Stimulated activated CD8-positive, alpha-beta memory T cell treated with anti-CD3 and anti-CD28 coated beads, Interleukin-15, amount 100 ng/mL, for 24 hours (primary cell): ENCODE results near the gene CDC34.

ENCODE experiments used
- DNase-seq: peaks from one replicate; pipeline ENCODE4 v3.0.0-alpha.2; 2020; ENCODE audit warnings: low read depth

The CDC34 gene

DNA sequence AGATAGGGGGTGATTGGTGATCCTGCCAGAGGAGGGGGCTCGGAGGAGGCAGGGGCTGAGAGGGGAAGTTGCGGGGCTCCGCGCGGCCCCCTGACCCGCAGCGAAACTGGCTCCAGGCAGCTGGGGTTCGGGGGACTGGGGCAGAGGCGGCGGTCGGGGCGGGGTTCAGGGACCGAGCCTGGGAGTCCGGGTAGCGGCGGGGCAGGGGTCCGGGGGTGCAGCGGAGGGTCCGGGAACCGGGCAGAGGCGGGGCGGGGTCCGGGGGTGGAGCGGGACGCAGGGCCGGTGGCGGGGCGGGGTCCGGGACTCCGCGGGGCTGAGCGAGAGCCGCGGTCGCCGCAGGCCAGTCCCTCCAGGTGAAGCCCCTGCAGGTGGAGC, 34.1 kb upstream of the CDC34 start:
- no peak for DNase-seq

DNA sequence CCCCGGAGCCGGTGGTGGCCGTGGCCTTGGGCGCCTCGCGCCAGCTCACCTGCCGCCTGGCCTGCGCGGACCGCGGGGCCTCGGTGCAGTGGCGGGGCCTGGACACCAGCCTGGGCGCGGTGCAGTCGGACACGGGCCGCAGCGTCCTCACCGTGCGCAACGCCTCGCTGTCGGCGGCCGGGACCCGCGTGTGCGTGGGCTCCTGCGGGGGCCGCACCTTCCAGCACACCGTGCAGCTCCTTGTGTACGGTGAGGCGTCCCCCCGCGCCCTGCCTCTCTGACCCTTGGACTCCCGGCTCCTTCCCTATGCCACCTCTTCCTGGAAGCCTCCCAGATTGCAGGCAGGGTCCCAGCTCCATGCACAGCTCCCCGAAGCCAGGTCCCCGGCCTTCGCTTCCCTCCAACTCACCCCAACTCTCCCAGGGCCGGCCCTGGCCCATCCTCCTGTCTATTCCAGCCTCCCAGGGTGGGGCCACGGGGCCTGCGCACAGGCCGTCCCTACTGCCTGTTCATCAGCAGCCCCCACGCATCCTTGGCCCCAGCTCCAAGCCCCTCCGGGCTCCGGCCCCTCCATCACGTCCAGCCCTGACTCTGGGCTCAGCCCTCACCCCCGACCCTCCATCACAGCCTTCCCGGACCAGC, 33.6 kb upstream of the CDC34 start:
- DNase-seq: no peak

DNA sequence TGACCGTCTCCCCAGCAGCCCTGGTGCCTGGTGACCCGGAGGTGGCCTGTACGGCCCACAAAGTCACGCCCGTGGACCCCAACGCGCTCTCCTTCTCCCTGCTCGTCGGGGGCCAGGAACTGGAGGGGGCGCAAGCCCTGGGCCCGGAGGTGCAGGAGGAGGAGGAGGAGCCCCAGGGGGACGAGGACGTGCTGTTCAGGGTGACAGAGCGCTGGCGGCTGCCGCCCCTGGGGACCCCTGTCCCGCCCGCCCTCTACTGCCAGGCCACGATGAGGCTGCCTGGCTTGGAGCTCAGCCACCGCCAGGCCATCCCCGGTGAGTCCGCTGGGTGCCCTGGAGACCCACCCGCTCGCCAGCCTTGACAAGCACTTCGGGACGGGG, 33.1 kb upstream of the CDC34 start:
- DNase-seq: no peak

DNA sequence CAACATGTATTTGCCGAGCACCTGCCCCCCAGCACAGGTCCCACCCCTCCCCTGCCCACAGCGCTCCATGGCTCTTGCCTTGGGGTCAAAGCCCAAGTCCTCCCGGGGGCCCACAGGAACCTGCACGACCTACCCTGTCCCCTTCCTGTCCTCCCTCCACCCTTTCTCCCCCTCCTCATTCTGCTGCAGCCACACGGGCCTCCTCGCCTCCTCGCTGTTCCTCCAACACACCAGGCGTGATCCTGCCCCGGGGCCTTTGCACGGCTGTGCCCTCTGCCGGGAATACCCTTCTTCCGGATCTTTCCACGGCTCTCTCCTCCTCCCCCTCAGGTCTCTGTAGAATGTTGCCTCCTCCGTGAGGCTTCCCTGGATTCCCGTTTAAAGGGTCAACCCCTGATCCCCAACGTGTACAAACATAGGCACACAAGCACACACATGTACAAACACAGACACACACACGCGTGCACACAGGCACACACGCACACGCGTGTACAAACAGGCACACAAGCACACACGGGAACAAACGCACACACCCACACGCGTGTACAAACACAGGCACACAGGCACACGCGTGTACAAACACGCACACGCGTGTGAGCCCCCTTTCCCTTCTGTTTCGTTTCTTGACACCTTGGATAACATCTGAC, 32.5 kb upstream of the CDC34 start:
- no peak for DNase-seq

- DNase-seq: no peak
These were observed 29.9 kb upstream of the CDC34 start for GRCh38 chr19:501646-502045.

GRCh38 chr19:504616-505015, 26.9 kb upstream of the CDC34 start:
- no peak for DNase-seq

DNA sequence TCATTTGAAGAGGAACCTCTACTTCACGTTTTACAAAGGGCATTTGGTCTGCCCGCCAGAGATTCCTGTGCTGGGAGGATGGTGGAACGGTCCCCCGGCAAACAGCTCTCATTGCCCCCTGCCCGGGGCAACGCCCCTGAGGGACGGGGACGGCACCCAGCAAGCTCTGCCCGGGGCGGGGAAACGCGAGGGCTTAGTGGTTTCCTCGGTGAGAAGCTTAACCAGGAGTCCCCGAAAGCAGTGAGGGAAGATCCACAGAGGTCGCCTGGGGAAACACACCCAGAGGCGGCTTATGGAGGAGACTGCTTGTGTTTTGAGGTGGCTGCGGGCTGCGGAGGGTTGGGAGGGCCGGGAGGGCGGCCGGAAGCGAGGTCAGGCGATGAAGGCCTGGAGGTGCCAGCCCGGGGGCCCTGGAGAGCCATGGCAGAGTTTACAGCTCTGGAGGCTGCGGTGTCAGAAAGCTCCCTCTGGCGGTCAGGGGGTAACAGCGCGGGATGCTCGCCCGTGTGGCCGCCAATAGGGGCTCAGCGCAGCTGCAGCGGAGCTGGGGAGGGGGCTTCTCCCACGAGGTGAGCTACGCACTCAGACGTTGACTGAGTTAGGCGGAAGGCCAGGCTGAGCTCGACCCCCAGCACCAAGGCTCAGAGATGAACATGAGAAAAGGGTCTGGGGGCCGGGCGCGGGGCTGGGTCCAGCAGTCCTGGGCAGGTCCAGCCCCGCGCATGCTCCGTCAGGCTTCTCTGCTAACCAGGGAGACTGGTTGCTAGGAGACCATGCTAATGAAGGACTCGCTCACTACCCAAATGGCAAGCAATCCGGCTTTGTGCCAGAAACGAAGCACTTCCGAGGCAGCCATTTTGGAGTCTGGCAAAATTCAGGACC, 24.9 kb upstream of the CDC34 start:
- peak; percentile 82 for DNase-seq

- DNase-seq: peak; percentile 66
These were observed 24.0 kb upstream of the CDC34 start, which contains the start of gene TPGS1 for GRCh38 chr19:507286-508203. Gene TPGS1, plus strand, starts transcription at chr19:507497. Its CDS starts 10 bp downstream, at chr19:507507.

GRCh38 chr19:508204-509150, 23.1 kb upstream of the CDC34 start:
- DNase-seq: no peak

DNA sequence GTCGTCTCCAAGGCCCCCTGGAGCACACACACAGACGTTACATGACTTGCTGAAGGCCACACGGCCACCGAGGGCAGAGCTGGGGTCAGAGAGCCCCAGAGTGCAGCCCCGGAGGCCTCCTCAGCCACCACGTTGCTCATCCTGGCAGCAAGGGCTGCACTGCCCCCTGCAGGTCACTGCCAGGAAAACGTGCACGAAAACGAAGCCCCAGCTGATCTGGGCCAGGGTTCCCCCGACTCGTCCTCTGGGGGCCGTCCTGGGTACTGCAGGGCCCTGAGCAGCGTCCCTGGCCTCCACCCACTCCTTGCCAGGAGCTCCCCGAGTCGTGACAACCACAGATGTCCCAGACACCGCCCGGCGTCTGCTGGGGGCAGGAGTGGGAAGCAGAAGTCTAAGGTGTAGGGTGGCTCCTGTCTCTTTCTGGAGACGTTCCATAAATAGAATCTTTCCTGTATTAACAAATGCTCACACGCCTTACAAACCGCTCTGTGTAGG, 20.9 kb upstream of the CDC34 start:
- peak; percentile 73 for DNase-seq

GRCh38 chr19:511101-511851, 20.3 kb upstream of the CDC34 start:
- DNase-seq: peak; percentile 42

DNA sequence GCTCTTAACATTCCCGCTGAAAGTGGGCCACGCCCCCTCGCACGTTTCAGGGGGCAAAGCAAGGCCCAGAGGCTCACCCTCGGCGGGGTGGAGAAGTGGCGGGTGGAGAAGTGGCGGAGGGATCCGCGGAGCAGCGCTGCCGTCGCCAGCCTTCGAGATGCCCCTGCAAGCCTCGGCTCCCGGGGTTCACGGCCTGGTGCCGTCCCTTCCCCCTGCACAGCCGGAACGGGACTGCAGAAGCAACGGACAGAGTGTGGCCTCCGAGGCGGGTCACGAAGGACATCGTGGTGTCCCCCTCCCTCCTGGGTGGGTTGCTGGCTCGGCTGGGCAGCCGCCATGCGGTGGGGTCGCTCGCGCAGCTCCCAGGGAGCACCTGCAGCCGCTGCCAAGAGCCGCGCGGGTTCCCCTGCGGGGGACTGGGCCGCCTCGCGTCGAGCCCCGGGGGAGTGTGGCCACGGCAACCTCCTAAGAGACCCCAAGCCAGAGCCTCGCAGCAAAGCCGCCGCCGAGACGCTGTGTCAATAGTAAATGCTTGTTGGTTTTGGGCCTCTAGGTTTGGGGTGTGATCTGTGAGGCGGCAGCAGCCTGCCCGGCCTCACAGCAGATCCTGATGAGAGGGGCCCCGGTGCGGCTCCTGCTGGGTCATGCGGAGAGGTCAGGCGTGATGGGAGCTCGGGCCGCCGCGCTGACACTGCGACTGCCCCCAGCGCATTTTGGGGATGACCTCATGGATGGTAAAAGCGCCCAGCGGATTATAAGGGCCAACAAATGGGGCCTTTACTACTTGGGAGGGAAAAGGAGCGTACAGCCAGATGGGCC, 18.8 kb upstream of the CDC34 start:
- no peak for DNase-seq

DNA sequence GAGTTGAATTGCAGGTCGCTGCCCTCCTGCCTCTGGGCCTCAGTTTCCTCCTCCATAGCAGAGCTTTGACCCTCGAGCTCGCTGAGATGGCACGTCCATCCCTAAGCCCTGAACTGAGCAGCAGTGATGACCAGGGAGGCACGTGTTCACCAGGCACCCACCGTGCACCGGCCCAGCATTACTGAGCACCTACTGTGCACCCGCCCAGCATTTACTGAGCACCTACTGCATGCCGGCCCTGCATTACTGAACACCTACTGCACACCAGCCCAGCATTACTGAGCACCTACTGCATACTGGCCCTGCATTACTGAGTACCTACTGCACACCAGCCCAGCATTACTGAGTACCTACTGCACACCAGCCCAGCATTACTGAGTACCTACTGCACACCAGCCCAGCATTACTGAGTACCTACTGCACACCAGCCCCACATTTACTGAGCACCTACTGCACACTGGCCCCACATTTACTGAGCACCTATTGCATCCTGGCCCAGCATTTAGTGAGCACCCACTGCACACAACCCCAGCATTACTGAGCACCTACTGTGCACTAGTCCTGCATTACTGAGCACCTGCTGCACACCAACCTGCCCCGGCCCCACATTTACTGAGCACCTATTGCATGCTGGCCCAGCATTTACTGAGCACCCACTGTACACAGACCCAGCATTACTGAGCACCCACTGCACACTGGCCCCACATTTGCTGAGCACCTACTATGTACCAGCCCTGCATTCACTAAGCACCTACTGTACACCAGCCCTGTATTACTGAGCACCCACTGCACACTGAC, 18.0 kb upstream of the CDC34 start:
- DNase-seq: no peak

- no peak for DNase-seq
These were observed 17.3 kb upstream of the CDC34 start for GRCh38 chr19:514166-514663.

DNA sequence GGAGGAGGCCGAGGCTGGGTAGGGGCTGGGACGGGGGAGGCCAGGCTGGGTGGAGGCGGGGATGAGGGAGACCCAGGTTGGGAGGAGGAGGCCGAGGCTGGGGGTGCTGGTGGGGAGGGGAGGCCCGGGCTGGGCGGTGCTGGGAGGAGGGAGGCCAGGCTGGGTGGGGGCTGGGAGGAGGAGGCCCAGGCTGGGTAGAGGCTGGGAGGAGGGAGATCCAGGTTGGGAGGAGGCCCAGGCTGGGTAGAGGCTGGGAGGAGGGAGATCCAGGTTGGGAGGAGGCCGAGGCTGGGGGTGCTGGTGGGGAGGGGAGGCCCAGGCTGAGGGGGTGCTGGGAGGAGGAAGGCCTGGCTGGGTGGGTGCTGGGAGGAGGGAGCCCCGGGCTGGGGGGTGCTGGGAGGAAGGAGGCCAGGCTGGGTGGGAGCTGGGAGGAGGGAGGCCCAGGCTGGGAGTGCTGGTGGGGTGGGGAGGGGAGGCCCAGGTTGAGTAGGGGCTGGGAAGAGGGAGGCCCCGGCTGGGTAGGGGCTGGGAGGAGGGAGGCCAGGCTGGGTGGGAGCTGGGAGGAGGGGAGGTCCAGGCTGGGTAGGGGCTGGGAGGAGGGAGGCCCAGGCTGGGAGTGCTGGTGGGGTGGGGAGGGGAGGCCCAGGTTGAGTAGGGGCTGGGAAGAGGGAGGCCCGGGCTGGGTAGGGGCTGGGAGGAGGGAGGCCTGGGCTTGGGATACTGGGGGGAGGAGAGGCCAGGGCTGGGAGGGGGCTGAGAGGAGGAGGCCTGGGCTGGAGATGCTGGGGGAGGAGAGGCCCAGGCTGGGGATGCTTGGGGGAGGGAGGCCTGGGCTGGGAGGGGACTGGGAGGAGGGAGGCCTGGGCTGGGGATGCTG, 13.6 kb upstream of the CDC34 start:
- no peak for DNase-seq

- DNase-seq: no peak
These were observed 12.8 kb upstream of the CDC34 start for GRCh38 chr19:518598-519231.
